WTC11 (cell line): ENCODE measurements around the gene CTTNBP2NL.

Source experiments
- IRF2 ChIP-seq: sonication (generic); formaldehyde crosslinking; IDR thresholded peaks from 2 replicates; pipeline ENCODE4 v1.8.0; 2022; ENCODE audit warnings: low read depth, missing genetic modification reagents, borderline replicate concordance
- RORB ChIP-seq: fragments of 250-450 bp; sonication (Bioruptor Pico); IDR thresholded peaks from 2 replicates; pipeline ENCODE4 v1.9.0; 2021; ENCODE audit warnings: mild to moderate bottlenecking
- TEAD4 ChIP-seq: sonication (generic); formaldehyde crosslinking; IDR thresholded peaks from 2 replicates; pipeline ENCODE4 v1.8.0; 2022; ENCODE audit warnings: mild to moderate bottlenecking, missing genetic modification reagents
- ZNF138 ChIP-seq: sonication (generic); formaldehyde crosslinking; conservative IDR thresholded peaks from 2 replicates; pipeline ENCODE4 v1.8.1; 2022; ENCODE audit warnings: mild to moderate bottlenecking, moderate library complexity, missing genetic modification reagents
- TF ChIP-seq, protein P1 (sequence below): sonication (generic); formaldehyde crosslinking; IDR thresholded peaks from 2 replicates; pipeline ENCODE4 v1.8.1; 2022; ENCODE audit warnings: low read depth, mild to moderate bottlenecking, moderate library complexity, missing genetic modification reagents, borderline replicate concordance

- TF ChIP-seq RORB (CRISPR knock-in tag) (no peak), ZNF138 (no peak), IRF2 (no peak), TEAD4 (CRISPR knock-in tag) (no peak)
- TF ChIP-seq, protein P1, sequence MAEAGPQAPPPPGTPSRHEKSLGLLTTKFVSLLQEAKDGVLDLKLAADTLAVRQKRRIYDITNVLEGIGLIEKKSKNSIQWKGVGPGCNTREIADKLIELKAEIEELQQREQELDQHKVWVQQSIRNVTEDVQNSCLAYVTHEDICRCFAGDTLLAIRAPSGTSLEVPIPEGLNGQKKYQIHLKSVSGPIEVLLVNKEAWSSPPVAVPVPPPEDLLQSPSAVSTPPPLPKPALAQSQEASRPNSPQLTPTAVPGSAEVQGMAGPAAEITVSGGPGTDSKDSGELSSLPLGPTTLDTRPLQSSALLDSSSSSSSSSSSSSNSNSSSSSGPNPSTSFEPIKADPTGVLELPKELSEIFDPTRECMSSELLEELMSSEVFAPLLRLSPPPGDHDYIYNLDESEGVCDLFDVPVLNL (CRISPR knock-in tag) = no peak
Observed at GRCh38 chr1:112440574-112440973, 44.6 kb downstream of the CTTNBP2NL start.
